ENCODE measurements around the gene CMKLR1.

CMKLR1 gene

GRCh38 chr12:108260969-108261368, 78.1 kb downstream of the CMKLR1 start:
- DNase-seq (ENCODE audit: low spot score): no peak

DNA sequence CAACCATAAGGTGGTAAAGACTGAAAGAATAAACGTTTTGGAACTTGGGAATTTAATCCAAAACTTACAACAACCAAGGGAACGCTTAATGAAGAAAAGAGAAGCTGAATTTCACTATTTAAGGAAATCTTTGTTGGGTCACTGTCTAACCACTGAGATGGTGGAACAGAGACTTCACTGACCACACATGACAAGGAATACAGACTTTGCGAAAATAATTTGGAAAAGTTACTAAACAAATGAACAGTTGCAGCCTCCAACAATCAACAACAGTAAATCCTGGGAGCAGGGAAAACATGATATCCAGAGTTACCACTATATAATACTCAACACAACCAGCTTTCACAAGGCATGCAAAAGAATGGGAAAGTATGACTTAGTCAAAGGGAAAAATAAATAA, 79.1 kb downstream of the CMKLR1 start:
- no peak for DNase-seq (ENCODE audit: low spot score)

DNA sequence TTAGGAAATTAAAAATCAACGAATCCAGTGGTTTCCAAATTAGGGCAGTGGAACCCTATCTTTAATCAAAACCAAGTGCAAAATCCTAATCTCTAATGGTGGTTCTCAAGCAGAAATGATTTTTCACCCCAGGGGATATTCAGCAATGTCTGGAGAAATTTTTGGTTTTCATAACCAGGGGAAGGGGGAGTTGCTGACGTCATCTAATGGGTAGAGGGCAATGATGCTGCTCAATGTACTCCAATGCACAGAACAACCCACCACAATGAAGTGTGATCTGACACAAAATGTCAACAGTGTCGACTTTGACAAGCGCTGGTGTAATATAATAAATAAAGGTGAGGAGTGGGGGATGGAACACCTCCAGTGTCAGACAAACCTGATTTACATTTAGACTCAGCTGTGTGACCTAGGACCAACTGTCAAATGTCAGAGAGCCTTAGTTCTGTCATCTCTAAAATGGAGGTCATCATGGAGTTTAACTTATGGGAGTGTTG, 81.5 kb downstream of the CMKLR1 start:
- DNase-seq (ENCODE audit: low spot score): no peak

GRCh38 chr12:108257004-108257403, 82.1 kb downstream of the CMKLR1 start:
- DNase-seq (ENCODE audit: low spot score): no peak

- DNase-seq (ENCODE audit: low spot score): no peak
These were observed 83.9 kb downstream of the CMKLR1 start for GRCh38 chr12:108255252-108255602.

- DNase-seq (ENCODE audit: low spot score): no peak
These were observed 84.4 kb downstream of the CMKLR1 start for GRCh38 chr12:108254517-108255251.

DNA sequence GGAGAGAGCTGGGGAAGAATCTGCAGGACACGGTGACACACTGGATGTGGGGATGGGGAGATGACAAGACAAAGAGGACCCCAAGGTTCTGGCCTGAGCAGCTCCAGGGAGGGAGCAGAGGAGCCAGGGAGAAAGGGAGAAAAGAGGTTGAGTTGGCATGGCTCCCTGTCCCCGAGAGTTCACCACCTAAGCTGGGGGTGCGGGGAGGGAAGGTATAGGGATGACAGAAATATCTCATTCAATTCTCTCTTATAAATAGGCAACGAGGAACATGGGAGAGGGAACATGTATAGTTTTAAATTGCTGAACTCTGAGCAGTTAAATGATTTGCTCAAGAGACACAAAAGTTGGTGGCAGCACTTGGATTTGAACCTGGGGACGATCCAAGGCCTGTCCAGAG, 85.1 kb downstream of the CMKLR1 start:
- no peak for DNase-seq (ENCODE audit: low spot score)

GRCh38 chr12:108253540-108253939, 85.6 kb downstream of the CMKLR1 start:
- DNase-seq (ENCODE audit: low spot score): no peak

GRCh38 chr12:108252523-108252922, 86.6 kb downstream of the CMKLR1 start:
- DNase-seq (ENCODE audit: low spot score): no peak

DNA sequence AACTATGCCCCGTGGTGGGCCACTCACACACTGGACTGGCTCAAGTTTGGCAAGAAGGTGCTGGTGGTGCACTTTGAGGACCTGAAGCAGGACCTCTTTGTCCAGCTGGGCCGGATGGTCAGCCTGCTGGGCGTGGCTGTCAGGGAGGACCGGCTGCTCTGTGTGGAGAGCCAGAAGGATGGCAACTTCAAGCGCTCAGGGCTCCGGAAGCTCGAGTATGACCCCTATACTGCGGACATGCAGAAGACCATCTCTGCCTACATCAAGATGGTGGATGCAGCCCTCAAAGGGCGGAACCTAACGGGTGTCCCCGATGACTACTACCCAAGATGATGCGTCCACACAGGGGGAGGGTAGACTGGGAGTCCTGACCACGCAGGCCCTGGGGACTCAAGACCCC, 91.1 kb downstream of the CMKLR1 start:
- DNase-seq (ENCODE audit: low spot score): no peak

- DNase-seq (ENCODE audit: low spot score): no peak
These were observed 92.0 kb downstream of the CMKLR1 start for GRCh38 chr12:108247130-108247529.

DNA sequence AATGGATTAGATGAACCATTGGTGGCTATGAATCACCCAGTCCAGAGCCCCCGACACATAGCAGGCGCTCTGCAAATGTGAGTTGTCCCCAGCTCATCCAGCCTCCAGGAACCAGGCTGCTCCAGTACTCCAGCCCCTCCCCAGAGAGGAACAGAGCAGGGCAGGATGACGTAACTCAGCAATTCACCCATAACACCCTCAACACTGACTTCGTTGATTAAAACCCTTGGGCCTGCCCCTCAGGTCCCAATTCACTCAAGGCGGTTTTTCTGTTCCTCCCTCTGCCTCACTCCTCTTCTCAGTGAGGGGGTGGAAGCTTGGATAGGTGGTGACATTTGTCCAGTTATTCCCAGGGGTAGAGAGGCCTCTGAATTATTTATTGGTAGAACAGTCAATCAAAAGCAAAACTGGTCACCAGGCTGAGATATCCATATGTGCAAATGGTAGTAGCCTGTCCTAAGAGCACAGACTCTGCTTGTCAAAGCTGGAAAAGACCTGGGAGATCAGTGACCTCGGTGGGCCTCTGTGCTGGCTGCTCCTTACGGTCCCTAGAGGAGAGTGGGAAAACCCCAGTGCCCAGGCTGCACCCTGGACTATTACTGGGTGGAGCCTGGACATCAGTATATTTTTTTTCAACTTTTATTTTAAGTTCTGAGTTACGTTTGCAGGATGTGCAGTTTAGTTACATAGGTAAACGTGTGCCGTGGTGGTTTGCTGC, 97.0 kb downstream of the CMKLR1 start:
- no peak for DNase-seq (ENCODE audit: low spot score)

- DNase-seq (ENCODE audit: low spot score): no peak
These were observed 98.2 kb downstream of the CMKLR1 start for GRCh38 chr12:108240928-108241327.

- no peak for DNase-seq (ENCODE audit: low spot score)
These were observed 98.9 kb downstream of the CMKLR1 start for GRCh38 chr12:108240027-108240785.

DNA sequence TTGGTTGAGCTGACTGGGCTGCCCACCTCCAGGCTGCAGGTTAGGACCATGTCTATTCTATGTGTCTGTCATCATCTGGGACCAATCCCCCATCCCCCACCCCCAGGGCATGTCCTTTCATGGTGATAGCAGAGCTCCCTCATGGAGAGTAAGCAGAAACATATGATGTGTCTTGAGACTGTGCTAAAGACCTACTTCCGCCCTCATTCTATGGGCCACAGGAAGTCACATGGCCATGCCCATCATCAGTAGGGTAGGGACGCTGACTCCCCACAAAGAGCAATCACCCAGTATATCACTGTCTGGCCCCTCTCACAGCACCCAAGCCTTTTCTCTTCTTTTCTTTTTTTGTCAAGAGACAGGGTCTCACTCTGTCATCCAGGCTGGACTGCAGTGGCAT, 99.7 kb downstream of the CMKLR1 start:
- DNase-seq (ENCODE audit: low spot score): no peak

DNA sequence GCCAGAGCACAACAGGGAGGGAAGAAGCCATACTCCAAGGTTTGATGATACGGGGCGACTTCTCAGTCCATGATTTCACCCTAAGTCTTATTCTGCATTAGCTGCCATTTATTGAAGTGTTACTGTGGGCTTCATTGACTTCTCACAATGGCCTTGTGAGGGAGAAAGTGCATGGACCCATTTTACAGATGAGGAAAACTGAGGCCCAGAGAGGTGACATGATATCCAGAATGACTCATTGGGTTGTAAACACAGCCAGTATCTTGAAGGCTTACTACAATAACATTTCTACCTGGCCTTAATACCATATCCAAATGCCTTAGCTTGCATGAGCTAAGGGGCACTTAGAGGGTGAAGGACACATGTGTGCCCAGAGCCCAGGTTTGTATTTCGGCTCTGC, 100.6 kb downstream of the CMKLR1 start:
- no peak for DNase-seq (ENCODE audit: low spot score)
